Nephron (organoid): Measurements from ENCODE around the gene SYPL1.
A peak's percentile ranks its signal among the peaks of the same experiment; 100 is the strongest.

ENCODE experiments used
- H3K27ac Mint-ChIP-seq, 3 experiments: 2 replicates each; pipeline ENCODE4 v1.8.0; 2020; ENCODE audit warnings: mixed read lengths in 3 of 3, mild to moderate bottlenecking in 2 of 3, moderate library complexity in 1 of 3
- H3K27me3 Mint-ChIP-seq: 2 replicates; pipeline ENCODE4 v1.8.0; 2021; ENCODE audit warnings: low read depth, mild to moderate bottlenecking, moderate library complexity, mixed read lengths
- H3K36me3 Mint-ChIP-seq: 2 replicates; pipeline ENCODE4 v1.8.0; 2020; ENCODE audit warnings: low read depth, mixed read lengths
- H3K4me1 Mint-ChIP-seq: 2 replicates; pipeline ENCODE4 v1.8.0; 2020; ENCODE audit warnings: mixed read lengths
- H3K4me3 Mint-ChIP-seq, 3 experiments: 2 replicates each; pipeline ENCODE4 v1.8.0; 2020; ENCODE audit warnings: mild to moderate bottlenecking in 3 of 3, mixed read lengths in 3 of 3, moderate library complexity in 2 of 3
- H3K9me3 Mint-ChIP-seq: 2 replicates; pipeline ENCODE4 v1.8.0; 2020; ENCODE audit warnings: mixed read lengths
- CTCF ChIP-seq, 3 experiments: fragments of 200-600 bp; sonication (generic); IDR thresholded peaks; one replicate each; pipeline ENCODE4 v1.5.0; 2021; ENCODE audit warnings: antibody characterized with exemption in 3 of 3; ENCODE audit not compliant: unreplicated experiment in 3 of 3

Gene SYPL1

DNA sequence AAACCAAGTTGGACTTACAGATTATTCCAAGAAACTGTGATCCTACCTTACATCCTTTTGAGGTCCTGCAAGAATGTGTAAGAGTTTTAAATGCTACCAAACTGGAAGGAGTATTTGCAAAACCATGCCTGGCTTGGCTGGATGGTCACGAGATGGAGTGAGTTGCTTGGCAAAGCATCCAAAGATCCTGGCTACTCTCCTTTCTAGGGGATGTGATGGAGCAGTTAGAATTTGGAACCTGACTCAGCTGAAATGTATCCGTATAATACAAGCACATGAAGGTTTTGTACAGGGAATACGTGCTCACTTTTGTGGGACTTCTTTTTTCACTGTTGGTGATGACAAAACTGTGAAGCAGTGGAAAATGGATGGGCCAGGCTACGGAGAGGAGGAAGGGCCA, 13.3 kb upstream of the SYPL1 start:
- H3K36me3 Mint-ChIP-seq: no peaks in the 10 kb centered on the region
- no peak overlapping the region for H3K4me3 Mint-ChIP-seq
- H3K27me3 Mint-ChIP-seq: no peaks in the 10 kb centered on the region
- H3K4me1 Mint-ChIP-seq: peaks cover 55% of the 10 kb centered on the region
- no peaks in the 10 kb centered on the region for H3K9me3 Mint-ChIP-seq
- no peak for TF ChIP-seq CTCF (IDR thresholded peaks at IDR 0.05; ENCODE audit: unreplicated experiment in 3 of 3)
- H3K27ac Mint-ChIP-seq: peak overlapping the region in 2 of 3 experiments; percentile 6 to 34

- H3K4me1 Mint-ChIP-seq: peaks cover 65% of the 10 kb centered on the region
- no peak for TF ChIP-seq CTCF (IDR thresholded peaks at IDR 0.05; ENCODE audit: unreplicated experiment in 3 of 3)
- H3K36me3 Mint-ChIP-seq: no peaks in the 10 kb centered on the region
- no peaks in the 10 kb centered on the region for H3K9me3 Mint-ChIP-seq
- no peaks in the 10 kb centered on the region for H3K27me3 Mint-ChIP-seq
- peak overlapping the region in 2 of 3 experiments; percentile 63 to 69 for H3K27ac Mint-ChIP-seq
- H3K4me3 Mint-ChIP-seq: peak overlapping the region in 1 of 3 experiments; percentile 6
Measured at GRCh38 chr7:106124186-106124585, 12.1 kb upstream of the SYPL1 start.

GRCh38 chr7:106122713-106123112, 10.6 kb upstream of the SYPL1 start:
- H3K4me3 Mint-ChIP-seq: no peak overlapping the region
- peaks cover 61% of the 10 kb centered on the region for H3K4me1 Mint-ChIP-seq
- H3K36me3 Mint-ChIP-seq: no peaks in the 10 kb centered on the region
- peak overlapping the region in 1 of 3 experiments; percentile 30 for H3K27ac Mint-ChIP-seq
- no peaks in the 10 kb centered on the region for H3K27me3 Mint-ChIP-seq
- H3K9me3 Mint-ChIP-seq: no peaks in the 10 kb centered on the region
- TF ChIP-seq CTCF (IDR thresholded peaks at IDR 0.05; ENCODE audit: unreplicated experiment in 3 of 3): no peak

DNA sequence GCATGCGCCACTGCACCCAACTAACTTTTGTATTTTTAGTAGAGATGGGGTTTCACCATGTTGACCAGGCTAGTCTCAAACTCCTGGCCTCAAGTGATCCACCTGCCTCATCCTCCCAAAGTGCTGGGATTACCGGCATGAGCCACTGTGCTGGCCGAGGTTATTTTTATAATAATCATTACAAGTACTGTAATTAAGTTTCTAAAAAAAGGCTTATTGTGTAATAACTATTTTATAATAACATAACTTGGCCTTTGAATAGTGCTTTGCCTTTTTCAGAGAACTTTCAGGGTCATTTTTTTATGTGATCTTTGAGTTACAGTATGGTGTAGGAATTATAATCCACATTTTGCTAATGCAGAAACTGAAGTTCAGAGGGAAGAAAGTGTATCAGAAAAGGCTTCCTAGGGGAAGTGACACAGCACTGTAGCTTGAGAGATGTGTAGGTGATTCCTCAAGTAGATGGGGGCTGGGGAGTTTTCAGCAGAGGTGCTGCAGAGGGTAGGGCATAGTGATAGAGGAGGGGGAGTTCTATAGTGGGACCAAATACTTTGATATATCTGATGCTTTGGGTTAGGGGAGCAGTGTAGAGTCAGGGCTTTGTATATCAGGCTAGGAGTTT, 9.2 kb upstream of the SYPL1 start:
- Mint-ChIP-seq H3K4me3 (no peak overlapping the region), H3K9me3 (no peaks in the 10 kb centered on the region), H3K36me3 (no peaks in the 10 kb centered on the region), H3K27me3 (no peaks in the 10 kb centered on the region), H3K4me1 (peaks cover 54% of the 10 kb centered on the region), H3K27ac (no peak overlapping the region)
- TF ChIP-seq CTCF (IDR thresholded peaks at IDR 0.05; ENCODE audit: unreplicated experiment in 3 of 3): no peak

GRCh38 chr7:106120500-106120899, 8.4 kb upstream of the SYPL1 start:
- no peaks in the 10 kb centered on the region for H3K36me3 Mint-ChIP-seq
- no peaks in the 10 kb centered on the region for H3K9me3 Mint-ChIP-seq
- no peak for TF ChIP-seq CTCF (IDR thresholded peaks at IDR 0.05; ENCODE audit: unreplicated experiment in 3 of 3)
- no peak overlapping the region for H3K4me3 Mint-ChIP-seq
- H3K27ac Mint-ChIP-seq: no peak overlapping the region
- H3K27me3 Mint-ChIP-seq: no peaks in the 10 kb centered on the region
- peaks cover 52% of the 10 kb centered on the region for H3K4me1 Mint-ChIP-seq

GRCh38 chr7:106119719-106120118, 7.6 kb upstream of the SYPL1 start:
- H3K27me3 Mint-ChIP-seq: no peaks in the 10 kb centered on the region
- peaks cover 52% of the 10 kb centered on the region for H3K4me1 Mint-ChIP-seq
- no peaks in the 10 kb centered on the region for H3K36me3 Mint-ChIP-seq

More at GRCh38 chr7:106119719-106120118, 7.6 kb upstream of the SYPL1 start:
- H3K4me3 Mint-ChIP-seq: no peak overlapping the region
- peak overlapping the region in 2 of 3 experiments; percentile 13 to 70 for H3K27ac Mint-ChIP-seq
- TF ChIP-seq CTCF (IDR thresholded peaks at IDR 0.05; ENCODE audit: unreplicated experiment in 3 of 3): no peak
- no peaks in the 10 kb centered on the region for H3K9me3 Mint-ChIP-seq
